OCI-LY1 (cell line): ENCODE measurements around the gene ACSF2.

Experiments
- H2AFZ ChIP-seq: fragments of 200-600 bp; sonication (generic), shearing (Covaris generic); 2 replicates; pipeline ENCODE4 v1.6.0; 2014; ENCODE audit warnings: antibody characterized with exemption, mild to moderate bottlenecking, low read length
- H3F3A ChIP-seq: fragments of 200-600 bp; sonication (generic), shearing (Covaris generic); 2 replicates; pipeline ENCODE4 v1.6.0; 2014; ENCODE audit warnings: mild to moderate bottlenecking, antibody characterized with exemption, low read length, moderate library complexity; ENCODE audit not compliant: insufficient read depth
- H3K27ac ChIP-seq: fragments of 200-600 bp; sonication (generic); 2 replicates; pipeline ENCODE4 v1.5.1; 2014; ENCODE audit warnings: low read length, mixed run types, mild to moderate bottlenecking, low read depth; ENCODE audit not compliant: poor library complexity, severe bottlenecking
- H3K27me3 ChIP-seq: fragments of 200-600 bp; sonication (generic); 2 replicates; pipeline ENCODE4 v1.6.0; 2014; ENCODE audit warnings: antibody characterized with exemption, mild to moderate bottlenecking, low read length, moderate library complexity; ENCODE audit not compliant: insufficient read depth
- H3K36me3 ChIP-seq: fragments of 200-600 bp; sonication (generic); 2 replicates; pipeline ENCODE4 v1.6.1; 2014; ENCODE audit warnings: mild to moderate bottlenecking, antibody characterized with exemption, low read length, moderate library complexity, mixed read lengths; ENCODE audit not compliant: insufficient read depth
- H3K4me1 ChIP-seq: fragments of 200-600 bp; sonication (generic); 2 replicates; pipeline ENCODE4 v1.5.1; 2014; ENCODE audit warnings: mild to moderate bottlenecking, low read length, moderate library complexity; ENCODE audit not compliant: insufficient read depth, severe bottlenecking
- H3K4me2 ChIP-seq: fragments of 200-600 bp; sonication (generic), shearing (Covaris generic); 2 replicates; pipeline ENCODE4 v1.6.1; 2014; ENCODE audit warnings: low read length
- H3K4me3 ChIP-seq: fragments of 200-600 bp; sonication (generic); 2 replicates; pipeline ENCODE4 v1.5.1; 2014; ENCODE audit warnings: low read length, low read depth, mild to moderate bottlenecking, mixed read lengths; ENCODE audit not compliant: poor library complexity, severe bottlenecking
- H3K79me2 ChIP-seq: fragments of 200-600 bp; shearing (Covaris generic); 2 replicates; pipeline ENCODE4 v1.6.1; 2016; ENCODE audit warnings: mixed run types, low read length, mixed read lengths; ENCODE audit not compliant: insufficient read depth
- H3K9ac ChIP-seq: fragments of 200-600 bp; sonication (generic), shearing (Covaris generic); 2 replicates; pipeline ENCODE4 v1.6.1; 2014; ENCODE audit warnings: mild to moderate bottlenecking, low read length, mixed read lengths
- H3K9me2 ChIP-seq: fragments of 200-600 bp; sonication (generic), shearing (Covaris generic); 2 replicates; pipeline ENCODE4 v1.6.1; 2014; ENCODE audit warnings: low read depth, mild to moderate bottlenecking, low read length, mixed read lengths
- H3K9me3 ChIP-seq: fragments of 200-600 bp; shearing (Covaris generic); 2 replicates; pipeline ENCODE4 v1.6.1; 2014; ENCODE audit warnings: low read length, mixed read lengths
- H4K20me1 ChIP-seq: fragments of 200-600 bp; sonication (generic), shearing (Covaris generic); 2 replicates; pipeline ENCODE4 v1.6.0; 2016; ENCODE audit warnings: mild to moderate bottlenecking, low read length; ENCODE audit not compliant: insufficient read depth
- EZH2 ChIP-seq: fragments of 200-600 bp; sonication (generic), shearing (Covaris generic); IDR thresholded peaks from 2 replicates; pipeline ENCODE4 v1.8.0; 2017; ENCODE audit warnings: borderline replicate concordance, mixed run types, mild to moderate bottlenecking, antibody characterized with exemption, low read length, moderate library complexity, mixed read lengths
- TF ChIP-seq, protein P1 (sequence below): fragments of 200-600 bp; sonication (generic), shearing (Covaris generic); IDR thresholded peaks from 2 replicates; pipeline ENCODE4 v1.5.1; 2017; ENCODE audit warnings: mild to moderate bottlenecking, antibody characterized with exemption, low read length, moderate library complexity, mixed read lengths

ACSF2 gene

DNA sequence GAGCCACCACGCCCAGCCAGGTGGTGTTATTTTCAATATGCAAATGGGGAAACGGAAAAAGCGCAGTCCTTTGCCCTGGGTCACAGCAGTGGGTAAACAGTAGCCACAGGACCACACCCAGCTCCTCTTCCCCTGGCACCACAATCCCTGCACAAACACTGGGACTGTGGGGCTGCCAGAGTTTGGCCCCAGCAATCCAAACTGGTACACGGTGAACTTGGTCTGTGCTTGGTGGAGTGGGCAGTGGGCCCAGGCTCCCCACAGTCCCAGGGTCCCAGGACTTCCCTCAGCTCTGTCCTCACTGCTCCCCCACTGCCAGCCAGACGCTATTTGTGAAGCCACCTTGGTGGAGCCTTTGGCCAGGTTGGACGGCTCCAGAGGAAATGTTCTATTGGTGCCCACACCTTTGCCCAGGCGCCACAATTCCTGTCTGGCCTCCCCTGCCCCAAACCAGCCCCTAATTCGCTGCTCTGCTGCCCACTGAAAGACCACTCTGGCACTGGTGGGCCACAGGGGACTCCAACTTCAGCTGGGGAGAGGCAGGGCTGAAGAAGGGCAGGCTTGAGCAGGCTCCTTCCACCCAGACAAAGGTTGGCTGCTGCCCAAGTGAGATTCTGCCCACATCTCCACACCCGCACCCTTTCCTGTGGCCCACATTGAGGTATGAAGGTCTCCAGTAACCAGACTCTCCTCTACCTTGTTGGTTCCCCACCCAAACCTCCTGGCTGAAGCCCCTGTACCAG is 40.5 kb downstream of the ACSF2 start:
- H3K27ac ChIP-seq: no peak overlapping the region

DNA sequence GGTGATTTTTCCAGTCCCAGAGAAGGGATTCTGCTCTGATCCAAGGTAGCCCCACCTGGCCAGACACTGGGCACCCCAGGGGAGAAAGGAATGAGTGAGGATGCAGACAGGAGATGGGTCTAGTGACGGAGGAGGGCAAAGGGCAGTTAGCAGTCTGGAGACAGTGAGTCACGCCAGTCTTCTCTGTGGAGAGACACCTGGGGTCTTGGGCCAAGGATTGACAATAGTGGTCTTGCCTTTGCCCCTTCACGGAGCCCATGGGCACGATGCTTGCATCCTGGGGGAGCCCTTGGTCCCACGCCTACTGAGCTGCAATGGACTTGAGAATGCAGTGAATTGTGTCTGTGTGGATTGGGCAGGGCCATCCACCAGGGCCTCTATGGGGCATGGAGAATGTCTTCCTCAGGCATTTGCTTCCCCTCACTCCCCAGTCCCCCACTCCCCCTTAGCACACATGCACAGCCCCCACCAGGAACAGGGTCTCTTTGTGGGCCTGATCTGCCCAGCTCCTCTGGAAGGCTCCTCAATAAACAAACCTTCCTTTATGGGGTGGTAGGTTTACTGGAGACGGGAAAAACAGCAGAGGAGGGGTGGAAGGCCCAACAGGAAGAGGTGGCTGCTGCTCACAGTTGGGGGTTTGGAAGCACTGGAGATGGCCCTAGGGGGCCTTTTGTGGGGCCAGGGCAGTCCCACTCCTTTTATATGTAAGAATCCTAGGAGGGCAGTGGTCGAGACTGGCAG is 41.3 kb downstream of the ACSF2 start:
- no peaks in the 10 kb centered on the region for H3K79me2 ChIP-seq
- H3F3A ChIP-seq: no peaks in the 10 kb centered on the region
- TF ChIP-seq, protein P1, sequence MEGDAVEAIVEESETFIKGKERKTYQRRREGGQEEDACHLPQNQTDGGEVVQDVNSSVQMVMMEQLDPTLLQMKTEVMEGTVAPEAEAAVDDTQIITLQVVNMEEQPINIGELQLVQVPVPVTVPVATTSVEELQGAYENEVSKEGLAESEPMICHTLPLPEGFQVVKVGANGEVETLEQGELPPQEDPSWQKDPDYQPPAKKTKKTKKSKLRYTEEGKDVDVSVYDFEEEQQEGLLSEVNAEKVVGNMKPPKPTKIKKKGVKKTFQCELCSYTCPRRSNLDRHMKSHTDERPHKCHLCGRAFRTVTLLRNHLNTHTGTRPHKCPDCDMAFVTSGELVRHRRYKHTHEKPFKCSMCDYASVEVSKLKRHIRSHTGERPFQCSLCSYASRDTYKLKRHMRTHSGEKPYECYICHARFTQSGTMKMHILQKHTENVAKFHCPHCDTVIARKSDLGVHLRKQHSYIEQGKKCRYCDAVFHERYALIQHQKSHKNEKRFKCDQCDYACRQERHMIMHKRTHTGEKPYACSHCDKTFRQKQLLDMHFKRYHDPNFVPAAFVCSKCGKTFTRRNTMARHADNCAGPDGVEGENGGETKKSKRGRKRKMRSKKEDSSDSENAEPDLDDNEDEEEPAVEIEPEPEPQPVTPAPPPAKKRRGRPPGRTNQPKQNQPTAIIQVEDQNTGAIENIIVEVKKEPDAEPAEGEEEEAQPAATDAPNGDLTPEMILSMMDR: no peak
- TF ChIP-seq EZH2: no peak
- no peaks in the 10 kb centered on the region for H3K9me3 ChIP-seq
- no peaks in the 10 kb centered on the region for H3K27me3 ChIP-seq
- no peaks in the 10 kb centered on the region for H3K36me3 ChIP-seq
- no peak overlapping the region for H3K4me2 ChIP-seq
- no peak overlapping the region for H3K27ac ChIP-seq
- H3K4me1 ChIP-seq: no peaks in the 10 kb centered on the region
- H2AFZ ChIP-seq: no peak overlapping the region
- no peak overlapping the region for H3K4me3 ChIP-seq
- H3K9me2 ChIP-seq: no peaks in the 10 kb centered on the region
- H4K20me1 ChIP-seq: no peaks in the 10 kb centered on the region
- no peak overlapping the region for H3K9ac ChIP-seq

More for the DNA sequence above, 40.5 kb downstream of the ACSF2 start:
- H3K36me3 ChIP-seq: no peaks in the 10 kb centered on the region
- no peaks in the 10 kb centered on the region for H3K4me1 ChIP-seq
- H4K20me1 ChIP-seq: no peaks in the 10 kb centered on the region
- no peaks in the 10 kb centered on the region for H3K9me2 ChIP-seq
- no peaks in the 10 kb centered on the region for H3K79me2 ChIP-seq
- H3K27me3 ChIP-seq: no peaks in the 10 kb centered on the region
- no peak overlapping the region for H2AFZ ChIP-seq
- no peaks in the 10 kb centered on the region for H3K9me3 ChIP-seq
- no peak overlapping the region for H3K9ac ChIP-seq
- TF ChIP-seq EZH2: no peak
- TF ChIP-seq, protein P1: no peak
- H3K4me2 ChIP-seq: no peak overlapping the region
- no peak overlapping the region for H3K4me3 ChIP-seq
- no peaks in the 10 kb centered on the region for H3F3A ChIP-seq

DNA sequence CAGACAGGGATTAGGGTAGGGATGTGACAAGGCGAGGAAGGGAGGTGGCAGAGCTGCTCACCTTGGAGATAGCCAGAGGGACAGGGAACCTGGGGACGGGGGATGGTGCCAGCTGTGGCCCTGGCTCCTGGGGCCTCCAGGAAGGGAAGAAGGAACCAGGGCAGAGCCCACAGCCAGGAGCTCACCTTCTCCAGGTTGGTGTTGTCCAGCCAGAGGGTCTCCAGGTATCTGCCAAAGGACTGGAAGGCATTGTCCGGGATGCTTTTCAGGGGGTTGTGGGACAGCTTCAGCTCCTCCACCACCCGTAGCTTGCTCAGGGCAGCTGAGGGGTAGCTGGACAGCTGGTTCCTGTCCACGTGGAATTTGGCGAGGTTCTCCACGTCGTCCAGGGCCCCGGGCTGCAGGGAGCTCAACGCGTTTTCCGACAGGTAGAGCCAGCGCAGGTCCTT is 41.9 kb downstream of the ACSF2 start:
- Histone ChIP-seq H3K27me3 (no peaks in the 10 kb centered on the region), H3K4me1 (no peaks in the 10 kb centered on the region), H3K9me3 (no peaks in the 10 kb centered on the region), H3K79me2 (no peaks in the 10 kb centered on the region), H3K36me3 (no peaks in the 10 kb centered on the region), H3K9me2 (no peaks in the 10 kb centered on the region), H3K4me2 (no peak overlapping the region), H3K27ac (no peak overlapping the region), H4K20me1 (no peaks in the 10 kb centered on the region), H3K9ac (no peak overlapping the region), H3K4me3 (no peak overlapping the region), H2AFZ (no peak overlapping the region), H3F3A (no peaks in the 10 kb centered on the region)
- TF ChIP-seq, protein P1: no peak
- TF ChIP-seq EZH2: no peak
